GM18951 (cell line): Measurements from ENCODE around the gene CSNK1A1.
"Not testable (repeated sequence)": the region's sequence is repeated elsewhere in the genome, so short reads cannot be mapped to it uniquely, and the experiment has no call there.

Experiments used
- POLR2A ChIP-seq: IDR thresholded peaks from 4 replicates; pipeline ENCODE4 v1.6.1; 2011; ENCODE audit warnings: mild to moderate bottlenecking; ENCODE audit not compliant: insufficient read length, insufficient read depth; ENCODE audit errors: extremely low read depth
- in situ Hi-C: fragments of 300-500 bp; cut with MboI; formaldehyde crosslinking; loops from one replicate; pipeline ENCODE4 v1.12.0; 2022; ENCODE audit warnings: low sequenced_read_pairs, mixed read lengths, inconsistent platforms; ENCODE audit not compliant: unreplicated experiment

CSNK1A1 gene

GRCh38 chr5:149487672-149488071 lies 63.6 kb downstream of the CSNK1A1 start:
- TF ChIP-seq POLR2A = no peak
- in situ Hi-C loops = no loop called here

GRCh38 chr5:149486726-149487635 lies 64.3 kb downstream of the CSNK1A1 start:
- no peak for TF ChIP-seq POLR2A
- in situ Hi-C loops = no loop called here

GRCh38 chr5:149485655-149486615 lies 65.3 kb downstream of the CSNK1A1 start:
- TF ChIP-seq POLR2A = no peak
- in situ Hi-C loops = no loop called here

GRCh38 chr5:149481485-149481884 lies 69.8 kb downstream of the CSNK1A1 start:
- in situ Hi-C loops = no loop called here
- no peak for TF ChIP-seq POLR2A

- in situ Hi-C loops = no loop called here
These were observed 72.5 kb downstream of the CSNK1A1 start for GRCh38 chr5:149478761-149479160.

GRCh38 chr5:149475777-149476176 lies 75.5 kb downstream of the CSNK1A1 start:
- in situ Hi-C loops = no loop called here
- TF ChIP-seq POLR2A = no peak

More at GRCh38 chr5:149478761-149479160, 72.5 kb downstream of the CSNK1A1 start:
- TF ChIP-seq POLR2A = no peak

- in situ Hi-C loops = no loop called here
- no peak for TF ChIP-seq POLR2A
These were observed 77.0 kb downstream of the CSNK1A1 start for GRCh38 chr5:149474198-149474597.

- in situ Hi-C loops = no loop called here
- TF ChIP-seq POLR2A = no peak
These were observed 77.8 kb downstream of the CSNK1A1 start for GRCh38 chr5:149473441-149473840.

- in situ Hi-C loops = no loop called here
- no peak for TF ChIP-seq POLR2A
These were observed 78.8 kb downstream of the CSNK1A1 start for GRCh38 chr5:149472399-149472798.

GRCh38 chr5:149471406-149472183 lies 79.6 kb downstream of the CSNK1A1 start:
- TF ChIP-seq POLR2A = no peak
- in situ Hi-C loops = no loop called here

GRCh38 chr5:149470942-149471341 lies 80.3 kb downstream of the CSNK1A1 start:
- no peak for TF ChIP-seq POLR2A
- in situ Hi-C loops = no loop called here

- in situ Hi-C loops = no loop called here
- no peak for TF ChIP-seq POLR2A
These were observed 84.7 kb downstream of the CSNK1A1 start for GRCh38 chr5:149466457-149466972.

- in situ Hi-C loops = no loop called here
- TF ChIP-seq POLR2A = no peak
These were observed 86.3 kb downstream of the CSNK1A1 start for GRCh38 chr5:149464796-149465489.

GRCh38 chr5:149461907-149462306 lies 89.3 kb downstream of the CSNK1A1 start:
- in situ Hi-C loops = not testable (repeated sequence)
